ENCODE data around the gene GRIN2D.

- TF ChIP-seq, protein P1, sequence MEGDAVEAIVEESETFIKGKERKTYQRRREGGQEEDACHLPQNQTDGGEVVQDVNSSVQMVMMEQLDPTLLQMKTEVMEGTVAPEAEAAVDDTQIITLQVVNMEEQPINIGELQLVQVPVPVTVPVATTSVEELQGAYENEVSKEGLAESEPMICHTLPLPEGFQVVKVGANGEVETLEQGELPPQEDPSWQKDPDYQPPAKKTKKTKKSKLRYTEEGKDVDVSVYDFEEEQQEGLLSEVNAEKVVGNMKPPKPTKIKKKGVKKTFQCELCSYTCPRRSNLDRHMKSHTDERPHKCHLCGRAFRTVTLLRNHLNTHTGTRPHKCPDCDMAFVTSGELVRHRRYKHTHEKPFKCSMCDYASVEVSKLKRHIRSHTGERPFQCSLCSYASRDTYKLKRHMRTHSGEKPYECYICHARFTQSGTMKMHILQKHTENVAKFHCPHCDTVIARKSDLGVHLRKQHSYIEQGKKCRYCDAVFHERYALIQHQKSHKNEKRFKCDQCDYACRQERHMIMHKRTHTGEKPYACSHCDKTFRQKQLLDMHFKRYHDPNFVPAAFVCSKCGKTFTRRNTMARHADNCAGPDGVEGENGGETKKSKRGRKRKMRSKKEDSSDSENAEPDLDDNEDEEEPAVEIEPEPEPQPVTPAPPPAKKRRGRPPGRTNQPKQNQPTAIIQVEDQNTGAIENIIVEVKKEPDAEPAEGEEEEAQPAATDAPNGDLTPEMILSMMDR (IDR thresholded peaks at IDR 0.05): peak; percentile 82
- TF ChIP-seq FOXJ3 (CRISPR knock-in tag; IDR thresholded peaks at IDR 0.05) (no peak), JUND (IDR thresholded peaks at IDR 0.05) (no peak), POLR2AphosphoS5 (IDR thresholded peaks at IDR 0.05; ENCODE audit: low read depth, low read length) (no peak), RCOR1 (IDR thresholded peaks at IDR 0.05; ENCODE audit: low read length) (no peak), SMC3 (IDR thresholded peaks at IDR 0.05; ENCODE audit: low read depth, low read length) (peak; percentile 59), FOSL2 (IDR thresholded peaks at IDR 0.05; ENCODE audit: borderline replicate concordance, low read depth) (no peak), TCF12 (IDR thresholded peaks at IDR 0.05) (no peak), ZBTB33 (IDR thresholded peaks at IDR 0.05; ENCODE audit: borderline replicate concordance, low read depth) (no peak), RXRA (IDR thresholded peaks at IDR 0.05; ENCODE audit: borderline replicate concordance, low read depth) (no peak)
These were observed 42.1 kb upstream of the GRIN2D start for GRCh38 chr19:48351341-48351752.
